ENCODE results near the gene MIB2.

DNA sequence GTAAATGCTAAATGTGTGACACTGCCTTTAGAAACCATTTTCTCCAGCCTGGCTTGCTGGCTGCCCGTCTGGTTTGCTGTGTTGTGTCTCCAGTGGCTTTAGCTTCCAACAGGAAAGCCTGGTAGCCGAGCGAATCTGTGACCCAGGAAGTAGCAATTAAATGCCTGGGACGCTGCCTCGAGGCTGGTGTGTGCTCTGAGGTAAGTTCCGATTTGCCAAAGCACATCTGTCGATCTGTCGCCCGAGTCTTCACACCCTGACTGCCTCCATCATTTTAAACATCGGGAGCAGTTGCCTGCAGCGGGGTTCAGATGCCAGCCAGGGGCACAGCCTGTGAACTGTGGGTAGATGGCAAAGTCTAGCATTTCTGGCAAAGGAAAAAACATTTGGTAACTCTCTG lies 2.2 kb downstream of the MIB2 start:
- TF ChIP-seq POLR2AphosphoS5 (IDR thresholded peaks at IDR 0.05; ENCODE audit: insufficient read depth in 1 of 2, low read depth in 1 of 2), result no peak
- TF ChIP-seq, protein P1, sequence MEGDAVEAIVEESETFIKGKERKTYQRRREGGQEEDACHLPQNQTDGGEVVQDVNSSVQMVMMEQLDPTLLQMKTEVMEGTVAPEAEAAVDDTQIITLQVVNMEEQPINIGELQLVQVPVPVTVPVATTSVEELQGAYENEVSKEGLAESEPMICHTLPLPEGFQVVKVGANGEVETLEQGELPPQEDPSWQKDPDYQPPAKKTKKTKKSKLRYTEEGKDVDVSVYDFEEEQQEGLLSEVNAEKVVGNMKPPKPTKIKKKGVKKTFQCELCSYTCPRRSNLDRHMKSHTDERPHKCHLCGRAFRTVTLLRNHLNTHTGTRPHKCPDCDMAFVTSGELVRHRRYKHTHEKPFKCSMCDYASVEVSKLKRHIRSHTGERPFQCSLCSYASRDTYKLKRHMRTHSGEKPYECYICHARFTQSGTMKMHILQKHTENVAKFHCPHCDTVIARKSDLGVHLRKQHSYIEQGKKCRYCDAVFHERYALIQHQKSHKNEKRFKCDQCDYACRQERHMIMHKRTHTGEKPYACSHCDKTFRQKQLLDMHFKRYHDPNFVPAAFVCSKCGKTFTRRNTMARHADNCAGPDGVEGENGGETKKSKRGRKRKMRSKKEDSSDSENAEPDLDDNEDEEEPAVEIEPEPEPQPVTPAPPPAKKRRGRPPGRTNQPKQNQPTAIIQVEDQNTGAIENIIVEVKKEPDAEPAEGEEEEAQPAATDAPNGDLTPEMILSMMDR (IDR thresholded peaks at IDR 0.05), result no peak

Data from vagina (tissue), 2 donors.